ENCODE data around the gene WNT7B.

Gene WNT7B

DNA sequence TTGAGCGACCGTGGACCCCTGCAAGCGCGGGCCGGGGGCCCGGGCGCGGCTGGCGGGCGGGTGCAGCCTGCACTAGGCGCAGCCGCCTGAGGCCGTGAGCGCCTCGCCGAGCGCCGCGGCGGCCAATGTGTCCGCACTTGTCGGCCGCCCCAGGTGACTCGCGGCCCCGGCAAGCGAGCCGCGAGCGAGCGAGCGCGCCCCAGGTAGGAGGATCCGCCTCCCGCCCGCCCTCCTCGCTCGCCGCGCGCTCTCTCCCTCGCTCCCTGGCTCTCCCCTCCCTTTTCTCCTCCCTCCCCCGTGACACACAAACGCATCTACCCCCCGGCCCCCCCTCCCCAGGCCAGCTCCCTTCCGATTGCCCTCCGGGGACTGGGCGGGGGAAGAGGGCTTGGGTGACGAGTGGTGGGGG, at the start of gene WNT7B:
WNT7B (minus strand) TSS at position 160 of the 409 bp plus-strand sequence. CDS start 408 bp downstream, outside the sequence.
- Histone ChIP-seq H3K27ac (ENCODE audit: low read depth, low read length) (no peak within 1 kb of the TSS), H3K9me3 (ENCODE audit: control insufficient read depth in 5 of 5, low read length in 5 of 5) (no peaks in the 10 kb centered on the region), H3K4me3 (ENCODE audit: low read depth in 1 of 5, low read length in 5 of 5) (no peak within 1 kb of the TSS), H3K9ac (ENCODE audit: low read length in 5 of 5) (no peak within 1 kb of the TSS), H3K4me1 (ENCODE audit: control insufficient read depth in 5 of 5, insufficient read depth in 5 of 5, low read length in 5 of 5) (peaks cover 2 to 28% (median 17%) of the 10 kb centered on the region in 5 donors), H3K27me3 (ENCODE audit: control insufficient read depth in 5 of 5, insufficient read depth in 4 of 5, low read length in 5 of 5) (peaks cover 44 to 60% (median 53%) of the 10 kb centered on the region in 5 donors), H3K36me3 (ENCODE audit: control insufficient read depth in 5 of 5, insufficient read depth in 5 of 5, low read length in 5 of 5) (no peaks in the 10 kb centered on the region)

DNA sequence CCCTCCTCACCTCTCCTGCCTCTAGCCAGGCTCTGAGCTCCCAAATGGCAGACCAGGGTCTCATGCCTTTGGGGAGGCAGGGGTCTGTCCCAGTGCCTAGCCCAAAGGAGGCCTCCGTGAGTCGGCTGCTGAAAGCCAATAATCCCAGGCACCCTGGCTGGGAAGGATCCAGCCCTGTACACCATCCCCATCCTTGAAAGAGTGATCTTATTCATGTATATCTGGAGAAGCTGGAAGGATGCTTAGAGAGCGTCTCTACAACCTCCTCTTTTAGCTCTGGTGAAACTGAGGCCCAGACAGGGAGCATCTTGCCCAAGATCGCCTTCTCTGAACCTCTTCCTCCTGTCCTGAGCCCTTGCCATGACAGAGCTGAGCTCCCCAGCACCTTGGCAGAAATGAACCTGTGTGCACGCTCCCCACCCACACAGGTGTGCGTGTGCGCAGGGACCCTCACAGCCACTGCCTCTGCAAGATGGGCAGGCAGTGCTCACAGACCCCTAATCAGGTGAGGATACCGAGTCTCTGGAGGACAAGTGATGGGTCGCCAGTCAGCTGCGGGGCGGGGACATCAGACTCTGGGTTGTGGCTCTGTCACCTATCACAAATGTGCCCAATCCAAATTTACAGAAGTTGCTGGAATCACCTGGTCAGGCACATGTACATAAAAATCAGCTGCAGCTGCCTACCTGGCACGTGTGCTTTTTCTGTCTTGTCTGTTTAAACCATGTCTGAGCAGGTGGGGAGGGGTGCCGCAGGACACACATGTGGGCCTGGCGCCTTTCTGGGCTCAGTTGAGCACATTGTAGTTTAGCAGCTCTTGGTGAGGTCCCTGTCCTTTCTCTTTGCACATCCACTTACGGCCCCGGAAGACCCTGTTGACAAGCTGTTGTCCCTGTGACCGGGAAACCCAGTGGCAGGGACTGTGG, 49.3 kb upstream of the WNT7B start:
- Histone ChIP-seq H3K36me3 (ENCODE audit: control insufficient read depth in 5 of 5, insufficient read depth in 5 of 5, low read length in 5 of 5) (no peaks in the 10 kb centered on the region), H3K27ac (ENCODE audit: low read depth, low read length) (peak overlapping the region; percentile 37), H3K9ac (ENCODE audit: low read length in 5 of 5) (peak overlapping the region in 1 of 5 donors; percentile 66), H3K4me3 (ENCODE audit: low read depth in 1 of 5, low read length in 5 of 5) (peak overlapping the region in 1 of 5 donors; percentile 59), H3K4me1 (ENCODE audit: control insufficient read depth in 5 of 5, insufficient read depth in 5 of 5, low read length in 5 of 5) (peaks cover 4 to 47% (median 16%) of the 10 kb centered on the region in 5 donors), H3K27me3 (ENCODE audit: control insufficient read depth in 5 of 5, insufficient read depth in 4 of 5, low read length in 5 of 5) (no peaks in the 10 kb centered on the region), H3K9me3 (ENCODE audit: control insufficient read depth in 5 of 5, low read length in 5 of 5) (no peaks in the 10 kb centered on the region)

DNA sequence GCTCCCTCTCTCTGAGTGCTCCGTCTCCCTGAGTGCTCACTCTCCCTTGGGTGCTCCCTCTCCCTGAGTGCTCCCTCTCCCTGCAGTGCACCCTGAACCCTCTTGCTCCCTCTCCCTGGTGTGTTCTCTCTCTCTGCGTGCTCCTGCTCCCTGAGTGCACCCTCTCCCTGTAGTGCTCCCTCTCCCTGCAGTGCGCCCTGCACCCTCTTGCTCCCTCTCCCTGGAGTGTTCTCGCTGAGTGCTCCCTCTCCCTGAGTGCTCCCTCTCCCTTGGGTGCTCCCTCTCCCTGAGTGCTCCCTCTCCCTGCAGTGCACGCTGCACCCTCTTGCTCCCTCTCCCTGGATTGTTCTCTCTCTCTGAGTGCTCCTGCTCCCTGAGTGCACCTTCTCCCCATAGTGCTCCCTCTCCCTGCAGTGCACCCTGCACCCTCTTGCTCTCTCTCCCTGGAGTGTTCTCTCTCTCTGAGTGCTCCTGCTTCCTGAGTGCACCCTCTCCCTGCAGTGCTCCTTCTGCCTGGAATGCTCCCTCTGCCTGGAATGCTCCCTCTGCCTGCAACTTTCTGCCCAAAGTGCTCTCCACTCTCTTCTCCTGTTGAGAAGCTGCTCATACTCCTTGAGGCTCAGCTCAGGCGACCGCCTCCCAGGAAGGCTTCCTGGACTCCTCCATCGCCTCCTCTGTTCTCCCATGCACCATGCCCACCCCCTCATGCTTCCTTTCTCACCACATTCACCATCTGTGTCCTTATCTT, 48.4 kb upstream of the WNT7B start:
- Histone ChIP-seq H3K9me3 (ENCODE audit: control insufficient read depth in 5 of 5, low read length in 5 of 5) (no peaks in the 10 kb centered on the region), H3K27ac (ENCODE audit: low read depth, low read length) (no peak overlapping the region), H3K9ac (ENCODE audit: low read length in 5 of 5) (no peak overlapping the region), H3K27me3 (ENCODE audit: control insufficient read depth in 5 of 5, insufficient read depth in 4 of 5, low read length in 5 of 5) (no peaks in the 10 kb centered on the region), H3K36me3 (ENCODE audit: control insufficient read depth in 5 of 5, insufficient read depth in 5 of 5, low read length in 5 of 5) (no peaks in the 10 kb centered on the region), H3K4me1 (ENCODE audit: control insufficient read depth in 5 of 5, insufficient read depth in 5 of 5, low read length in 5 of 5) (peaks cover 4 to 42% (median 15%) of the 10 kb centered on the region in 5 donors), H3K4me3 (ENCODE audit: low read depth in 1 of 5, low read length in 5 of 5) (no peak overlapping the region)

DNA sequence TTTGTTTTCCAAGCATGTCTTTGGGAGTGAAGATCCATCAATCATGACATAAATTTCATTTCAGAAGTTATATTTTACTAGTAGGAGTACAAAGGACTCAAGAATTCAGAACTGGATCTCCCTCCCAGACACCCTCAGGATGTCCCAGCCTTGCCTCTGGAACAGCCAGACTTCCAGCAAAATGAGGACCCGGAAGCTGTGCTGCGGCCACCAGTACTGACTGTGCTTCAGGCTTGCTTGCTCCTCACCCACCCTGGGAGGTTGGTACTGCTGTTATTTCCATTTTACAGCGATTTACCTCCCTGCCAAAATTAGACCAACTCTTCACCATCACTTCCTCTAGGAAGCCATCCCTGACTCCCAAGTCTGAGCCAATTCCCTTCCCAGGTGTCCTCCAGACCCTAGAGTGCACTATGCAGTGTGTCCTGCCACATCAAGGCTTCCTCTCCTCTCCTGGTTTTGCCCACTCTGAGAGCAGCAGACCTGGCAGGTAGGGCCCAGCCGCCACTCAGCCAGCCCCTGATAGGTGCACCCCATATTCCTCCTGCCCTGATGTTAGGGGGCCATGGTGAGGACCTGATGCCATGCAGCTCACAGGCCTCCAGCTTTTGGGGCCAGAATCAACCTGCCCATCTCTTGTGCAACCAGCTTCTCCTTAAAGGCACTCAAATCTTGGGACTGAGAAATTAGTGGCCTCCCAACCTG, 47.3 kb upstream of the WNT7B start:
- Histone ChIP-seq H3K4me1 (ENCODE audit: control insufficient read depth in 5 of 5, insufficient read depth in 5 of 5, low read length in 5 of 5) (peaks cover 4 to 31% (median 13%) of the 10 kb centered on the region in 5 donors), H3K27ac (ENCODE audit: low read depth, low read length) (no peak overlapping the region), H3K9me3 (ENCODE audit: control insufficient read depth in 5 of 5, low read length in 5 of 5) (no peaks in the 10 kb centered on the region), H3K9ac (ENCODE audit: low read length in 5 of 5) (no peak overlapping the region), H3K36me3 (ENCODE audit: control insufficient read depth in 5 of 5, insufficient read depth in 5 of 5, low read length in 5 of 5) (no peaks in the 10 kb centered on the region), H3K4me3 (ENCODE audit: low read depth in 1 of 5, low read length in 5 of 5) (no peak overlapping the region), H3K27me3 (ENCODE audit: control insufficient read depth in 5 of 5, insufficient read depth in 4 of 5, low read length in 5 of 5) (no peaks in the 10 kb centered on the region)

DNA sequence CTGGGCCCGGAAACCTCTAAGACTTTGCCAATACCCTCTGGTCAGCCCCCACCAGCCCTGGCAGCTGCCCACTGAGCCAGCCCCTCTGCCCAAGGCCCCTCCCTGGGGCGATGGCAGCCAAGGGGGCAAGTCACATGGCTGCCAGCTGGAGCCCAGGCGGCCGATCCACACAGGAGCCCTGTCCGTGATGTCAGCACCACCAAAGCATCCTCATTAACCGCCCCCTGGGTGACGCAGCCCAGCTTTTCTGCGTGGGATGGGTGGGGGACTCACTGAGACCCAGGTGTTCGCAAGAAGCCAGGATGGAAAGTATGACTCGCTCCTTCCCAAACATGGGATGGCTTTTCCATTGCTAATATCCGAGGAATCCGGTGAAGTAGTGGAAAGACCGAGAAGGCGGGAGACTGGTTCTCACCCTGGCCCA, 46.6 kb upstream of the WNT7B start:
- H3K9me3 ChIP-seq (ENCODE audit: control insufficient read depth in 5 of 5, low read length in 5 of 5): no peaks in the 10 kb centered on the region
- H3K9ac ChIP-seq (ENCODE audit: low read length in 5 of 5): no peak overlapping the region
- H3K27me3 ChIP-seq (ENCODE audit: control insufficient read depth in 5 of 5, insufficient read depth in 4 of 5, low read length in 5 of 5): no peaks in the 10 kb centered on the region
- H3K27ac ChIP-seq (ENCODE audit: low read depth, low read length): no peak overlapping the region
- H3K4me1 ChIP-seq (ENCODE audit: control insufficient read depth in 5 of 5, insufficient read depth in 5 of 5, low read length in 5 of 5): peaks cover 4 to 27% (median 13%) of the 10 kb centered on the region in 5 donors
- no peak overlapping the region for H3K4me3 ChIP-seq (ENCODE audit: low read depth in 1 of 5, low read length in 5 of 5)
- no peaks in the 10 kb centered on the region for H3K36me3 ChIP-seq (ENCODE audit: control insufficient read depth in 5 of 5, insufficient read depth in 5 of 5, low read length in 5 of 5)

DNA sequence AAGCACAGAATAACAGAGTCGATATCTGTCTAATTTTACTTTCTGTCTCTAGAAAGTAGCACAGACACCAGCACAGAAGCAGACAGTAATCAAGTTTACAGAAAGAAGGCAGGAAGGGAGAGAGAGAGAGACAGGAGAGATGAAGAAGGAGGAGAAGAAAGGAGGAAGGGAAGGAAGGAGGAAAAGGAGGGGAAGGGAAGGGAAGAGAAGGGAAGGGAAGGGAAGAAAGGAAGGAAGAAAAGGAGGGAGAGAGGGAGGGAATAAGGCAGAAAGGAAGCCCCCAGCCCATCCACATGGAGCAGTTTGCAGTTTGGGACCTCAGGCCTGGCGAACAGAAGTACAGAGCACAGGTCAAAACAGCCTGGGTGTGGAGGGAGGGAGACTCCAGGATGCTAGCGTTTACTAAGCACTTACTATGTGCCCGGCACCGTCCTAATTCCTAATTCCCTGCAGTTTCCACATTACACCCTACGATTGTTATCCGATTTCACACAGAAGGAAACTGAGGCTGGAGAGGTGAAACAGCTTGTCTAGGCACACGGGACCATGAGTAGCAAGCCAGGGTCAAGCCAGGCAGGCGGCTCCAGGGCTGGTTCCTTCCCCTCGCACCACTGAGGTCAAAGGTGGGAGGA, 46.0 kb upstream of the WNT7B start:
- peaks cover 4 to 21% (median 12%) of the 10 kb centered on the region in 5 donors for H3K4me1 ChIP-seq (ENCODE audit: control insufficient read depth in 5 of 5, insufficient read depth in 5 of 5, low read length in 5 of 5)
- H3K9me3 ChIP-seq (ENCODE audit: control insufficient read depth in 5 of 5, low read length in 5 of 5): no peaks in the 10 kb centered on the region
- no peak overlapping the region for H3K9ac ChIP-seq (ENCODE audit: low read length in 5 of 5)
- H3K27ac ChIP-seq (ENCODE audit: low read depth, low read length): no peak overlapping the region
- no peaks in the 10 kb centered on the region for H3K27me3 ChIP-seq (ENCODE audit: control insufficient read depth in 5 of 5, insufficient read depth in 4 of 5, low read length in 5 of 5)
- no peaks in the 10 kb centered on the region for H3K36me3 ChIP-seq (ENCODE audit: control insufficient read depth in 5 of 5, insufficient read depth in 5 of 5, low read length in 5 of 5)
- H3K4me3 ChIP-seq (ENCODE audit: low read depth in 1 of 5, low read length in 5 of 5): no peak overlapping the region

DNA sequence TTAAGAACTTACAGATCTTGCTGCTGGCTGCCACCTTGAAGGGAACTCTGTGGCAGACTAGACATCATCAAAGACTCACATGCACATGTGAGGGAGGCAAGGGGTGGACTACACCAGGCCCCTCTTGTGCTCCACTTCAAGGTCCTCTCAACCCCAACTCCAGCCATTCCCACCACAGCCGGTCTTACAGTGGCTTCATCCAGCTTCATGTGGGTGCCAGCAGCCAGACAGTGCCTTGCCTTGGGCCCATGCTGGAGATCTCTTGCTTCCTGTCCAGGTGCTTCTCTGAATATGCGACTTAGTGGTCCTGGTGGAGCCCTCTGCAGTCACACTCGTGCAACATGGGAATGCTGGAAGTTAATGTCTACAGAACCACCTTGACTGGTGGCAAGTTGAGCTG, 44.6 kb upstream of the WNT7B start:
- H3K4me1 ChIP-seq (ENCODE audit: control insufficient read depth in 5 of 5, insufficient read depth in 5 of 5, low read length in 5 of 5): peaks cover 1 to 11% (median 2%) of the 10 kb centered on the region in 5 donors
- no peaks in the 10 kb centered on the region for H3K36me3 ChIP-seq (ENCODE audit: control insufficient read depth in 5 of 5, insufficient read depth in 5 of 5, low read length in 5 of 5)
- no peak overlapping the region for H3K27ac ChIP-seq (ENCODE audit: low read depth, low read length)
- no peaks in the 10 kb centered on the region for H3K27me3 ChIP-seq (ENCODE audit: control insufficient read depth in 5 of 5, insufficient read depth in 4 of 5, low read length in 5 of 5)
- no peak overlapping the region for H3K4me3 ChIP-seq (ENCODE audit: low read depth in 1 of 5, low read length in 5 of 5)
- H3K9ac ChIP-seq (ENCODE audit: low read length in 5 of 5): no peak overlapping the region
- no peaks in the 10 kb centered on the region for H3K9me3 ChIP-seq (ENCODE audit: control insufficient read depth in 5 of 5, low read length in 5 of 5)

DNA sequence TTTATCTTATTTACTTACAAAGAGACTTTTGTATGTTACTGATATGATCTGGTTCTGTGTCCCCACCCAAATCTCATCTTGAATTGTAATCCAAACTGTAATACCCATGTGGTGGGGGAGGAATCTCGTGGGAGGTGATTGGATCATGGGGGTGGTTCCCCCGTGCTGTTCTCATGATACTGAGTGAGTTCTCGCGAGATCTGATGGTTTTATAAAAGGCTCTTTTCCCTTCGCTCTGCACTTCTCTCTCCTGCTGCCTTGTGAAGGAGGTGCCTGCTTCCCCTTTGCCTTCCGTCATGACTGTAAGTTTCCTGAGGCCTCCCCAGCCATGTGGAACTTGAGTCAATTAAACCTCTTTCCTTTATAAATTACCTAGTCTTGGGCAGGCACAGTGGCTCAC, 42.4 kb upstream of the WNT7B start:
- peaks cover 0 to 14% (median 8%) of the 10 kb centered on the region in 5 donors for H3K4me1 ChIP-seq (ENCODE audit: control insufficient read depth in 5 of 5, insufficient read depth in 5 of 5, low read length in 5 of 5)
- no peak overlapping the region for H3K27ac ChIP-seq (ENCODE audit: low read depth, low read length)
- no peaks in the 10 kb centered on the region for H3K36me3 ChIP-seq (ENCODE audit: control insufficient read depth in 5 of 5, insufficient read depth in 5 of 5, low read length in 5 of 5)

DNA sequence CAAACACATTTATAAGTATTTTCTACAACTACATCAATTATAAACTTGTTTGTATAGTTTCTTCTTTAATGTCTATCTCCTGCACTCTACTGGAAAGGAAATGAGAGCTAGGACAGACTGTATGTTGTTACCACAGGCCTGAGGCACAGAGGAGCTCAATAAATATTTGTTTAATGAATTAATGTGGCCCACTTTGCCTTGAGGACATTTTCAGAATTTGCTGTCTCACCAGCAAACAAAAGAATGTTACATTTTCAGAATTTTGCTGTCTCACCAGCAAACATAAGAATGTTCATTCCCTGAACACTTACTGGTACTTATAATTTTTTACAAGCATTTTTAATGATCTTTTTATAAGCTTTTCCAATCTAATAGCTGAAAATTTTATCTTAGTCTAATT, 41.9 kb upstream of the WNT7B start:
- no peaks in the 10 kb centered on the region for H3K36me3 ChIP-seq (ENCODE audit: control insufficient read depth in 5 of 5, insufficient read depth in 5 of 5, low read length in 5 of 5)
- no peak overlapping the region for H3K4me3 ChIP-seq (ENCODE audit: low read depth in 1 of 5, low read length in 5 of 5)
- H3K9me3 ChIP-seq (ENCODE audit: control insufficient read depth in 5 of 5, low read length in 5 of 5): no peaks in the 10 kb centered on the region
- H3K9ac ChIP-seq (ENCODE audit: low read length in 5 of 5): no peak overlapping the region
- no peaks in the 10 kb centered on the region for H3K27me3 ChIP-seq (ENCODE audit: control insufficient read depth in 5 of 5, insufficient read depth in 4 of 5, low read length in 5 of 5)
- peaks cover under 1 to 15% (median 13%) of the 10 kb centered on the region in 5 donors for H3K4me1 ChIP-seq (ENCODE audit: control insufficient read depth in 5 of 5, insufficient read depth in 5 of 5, low read length in 5 of 5)
- H3K27ac ChIP-seq (ENCODE audit: low read depth, low read length): no peak overlapping the region

More for the DNA sequence above, 42.4 kb upstream of the WNT7B start:
- Histone ChIP-seq H3K9ac (ENCODE audit: low read length in 5 of 5) (no peak overlapping the region), H3K4me3 (ENCODE audit: low read depth in 1 of 5, low read length in 5 of 5) (no peak overlapping the region), H3K27me3 (ENCODE audit: control insufficient read depth in 5 of 5, insufficient read depth in 4 of 5, low read length in 5 of 5) (no peaks in the 10 kb centered on the region), H3K9me3 (ENCODE audit: control insufficient read depth in 5 of 5, low read length in 5 of 5) (no peaks in the 10 kb centered on the region)
